GM18526 (cell line): Measurements from ENCODE around the gene SLC6A1.

Experiments
- POLR2A ChIP-seq: IDR thresholded peaks from 3 replicates; pipeline ENCODE4 v1.6.1; 2011; ENCODE audit not compliant: insufficient read length; ENCODE audit errors: extremely low read depth

Gene SLC6A1

GRCh38 chr3:11055496-11055895 lies 62.9 kb downstream of the SLC6A1 start:
- TF ChIP-seq POLR2A, result no peak

DNA sequence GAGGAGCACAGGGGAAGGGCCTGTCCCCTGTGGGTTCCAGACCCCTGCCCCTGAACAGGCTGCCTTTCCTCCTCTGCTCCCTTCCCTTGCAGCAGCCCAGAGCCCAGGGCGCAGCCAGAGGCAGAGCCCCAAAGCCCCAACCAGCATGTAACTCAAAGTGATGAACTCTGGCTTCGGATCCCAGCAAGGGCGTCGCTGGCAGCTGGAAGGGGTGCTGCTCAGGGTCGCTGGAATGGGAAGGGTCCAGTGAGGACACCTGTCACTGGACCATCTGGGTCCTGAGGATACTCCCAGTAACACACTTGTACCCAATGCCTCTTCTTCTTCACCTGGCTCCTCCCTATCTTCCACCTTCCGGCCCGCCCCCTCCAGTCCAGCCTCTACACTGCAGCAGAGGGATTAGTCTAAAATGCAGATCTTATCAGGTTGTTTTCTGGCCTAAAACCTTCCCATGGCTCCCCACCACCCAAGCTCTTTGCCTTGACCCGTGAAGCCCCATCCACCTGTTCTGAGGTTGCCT lies 64.0 kb downstream of the SLC6A1 start:
- no peak for TF ChIP-seq POLR2A

- TF ChIP-seq POLR2A, result no peak
These were observed 65.1 kb downstream of the SLC6A1 start for GRCh38 chr3:11057655-11058054.

GRCh38 chr3:11059090-11059798 lies 66.7 kb downstream of the SLC6A1 start:
- TF ChIP-seq POLR2A, result no peak

GRCh38 chr3:11059799-11060115 lies 67.2 kb downstream of the SLC6A1 start:
- TF ChIP-seq POLR2A, result no peak

DNA sequence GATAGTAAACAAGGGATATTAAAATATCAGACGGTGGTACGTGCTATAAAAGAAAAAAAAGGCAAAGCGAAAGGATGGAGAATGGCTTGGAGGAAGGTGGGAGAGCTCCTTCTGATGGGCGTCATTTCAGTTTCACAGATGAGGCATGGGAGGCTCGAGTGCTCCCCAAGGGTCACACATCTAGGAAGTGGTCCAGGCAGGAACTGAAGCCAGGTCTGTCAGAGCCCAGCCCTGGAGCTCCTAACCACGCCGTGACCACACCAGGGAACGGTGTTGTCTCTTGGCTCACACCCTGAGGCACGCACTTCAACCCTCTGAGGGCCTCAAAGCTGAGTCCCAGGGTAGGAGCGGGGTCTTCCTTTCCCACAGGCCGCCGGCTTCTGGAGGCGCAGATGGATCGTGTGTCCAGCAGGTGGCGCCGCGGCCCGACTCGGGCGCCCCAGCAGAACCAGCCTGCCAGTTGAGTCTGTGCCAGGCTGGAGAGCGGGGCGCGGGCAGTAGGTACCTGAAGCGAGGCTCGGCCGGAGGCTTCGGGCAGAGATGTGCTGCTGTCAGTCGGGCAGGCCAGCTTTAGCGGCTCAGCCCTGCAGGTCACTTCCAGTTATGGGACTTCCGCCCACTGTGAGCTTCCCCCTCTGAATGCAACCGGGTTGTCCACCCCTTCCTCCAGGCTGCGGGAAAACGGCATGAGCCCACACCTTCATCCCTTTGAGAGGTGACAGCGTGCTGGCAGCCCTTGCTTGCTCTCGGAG lies 68.1 kb downstream of the SLC6A1 start:
- TF ChIP-seq POLR2A, result no peak

GRCh38 chr3:11062704-11063103 lies 70.2 kb downstream of the SLC6A1 start:
- TF ChIP-seq POLR2A, result no peak

DNA sequence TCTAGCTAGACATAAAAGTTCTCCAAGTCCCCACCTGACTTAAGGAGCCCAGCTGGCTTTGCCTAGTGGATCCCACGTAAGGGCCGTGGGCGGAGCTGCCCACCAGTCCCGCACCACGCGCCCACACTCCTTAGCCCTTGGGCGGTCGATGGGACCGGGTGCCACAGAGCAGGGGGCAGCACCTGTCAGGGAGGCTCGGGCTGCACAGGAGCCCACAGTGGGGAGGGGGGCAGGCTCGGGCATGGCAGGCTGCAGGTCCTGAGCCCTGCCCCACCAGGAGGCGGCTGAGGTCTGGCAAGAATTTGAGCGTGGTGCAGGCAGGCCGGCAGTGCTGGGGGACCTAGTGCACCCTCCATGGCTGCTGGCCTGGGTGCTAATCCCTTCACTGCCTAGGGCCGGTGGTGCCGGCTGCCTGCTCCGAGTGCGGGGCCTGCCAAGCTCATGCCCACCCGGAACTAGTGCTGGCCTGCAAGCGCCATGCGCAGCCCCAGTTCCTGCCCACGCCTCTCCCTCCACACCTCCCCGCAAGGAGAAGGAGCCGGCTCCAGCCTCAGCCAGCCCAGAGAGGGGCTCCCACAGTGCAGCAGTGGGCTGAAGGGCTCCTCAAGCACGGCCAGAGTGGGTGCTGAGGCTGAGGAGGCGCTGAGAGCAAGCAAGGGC lies 78.7 kb downstream of the SLC6A1 start:
- no peak for TF ChIP-seq POLR2A

DNA sequence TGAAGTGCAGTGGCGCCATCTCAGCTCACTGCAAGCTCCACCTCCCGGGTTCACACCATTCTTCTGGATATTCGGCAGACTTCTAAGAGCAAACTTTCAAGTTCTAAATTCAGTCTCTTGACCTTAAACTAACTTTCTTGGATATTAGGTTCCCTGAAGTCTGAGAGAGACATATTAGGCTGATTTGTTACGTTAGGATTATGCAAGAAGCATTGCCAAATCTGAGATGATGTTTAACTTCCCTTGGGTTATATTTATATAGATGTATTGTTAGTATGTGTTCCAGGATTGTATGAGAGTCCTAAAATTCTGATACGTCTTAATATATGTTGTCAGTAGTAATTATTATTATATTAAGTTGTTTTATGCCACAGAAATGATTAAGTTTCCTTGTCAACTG lies 80.1 kb downstream of the SLC6A1 start:
- no peak for TF ChIP-seq POLR2A

- TF ChIP-seq POLR2A, result no peak
These were observed 81.5 kb downstream of the SLC6A1 start for GRCh38 chr3:11074011-11074410.

- no peak for TF ChIP-seq POLR2A
These were observed 81.9 kb downstream of the SLC6A1 start for GRCh38 chr3:11074451-11074850.

DNA sequence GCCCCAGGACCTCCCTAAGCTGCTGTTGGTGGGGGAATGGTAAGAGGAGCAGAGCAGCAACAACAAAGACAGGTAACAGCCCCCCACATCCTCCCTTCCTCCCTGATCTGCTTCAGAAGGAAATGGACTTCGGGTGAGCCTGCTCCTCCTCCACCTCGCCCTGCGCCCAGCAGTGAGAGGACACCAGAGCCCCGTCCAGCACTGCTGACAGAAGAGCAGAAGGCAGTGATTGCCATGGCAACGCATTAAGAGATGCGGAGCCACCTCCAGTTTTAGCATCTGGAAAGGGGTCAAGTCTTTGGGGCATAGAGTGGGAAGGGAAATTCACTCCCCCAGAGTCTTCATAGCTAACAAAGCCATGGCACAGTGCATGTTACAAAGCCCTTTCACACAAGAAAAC lies 84.2 kb downstream of the SLC6A1 start:
- TF ChIP-seq POLR2A, result no peak

GRCh38 chr3:11077466-11077865 lies 84.9 kb downstream of the SLC6A1 start:
- TF ChIP-seq POLR2A, result no peak

DNA sequence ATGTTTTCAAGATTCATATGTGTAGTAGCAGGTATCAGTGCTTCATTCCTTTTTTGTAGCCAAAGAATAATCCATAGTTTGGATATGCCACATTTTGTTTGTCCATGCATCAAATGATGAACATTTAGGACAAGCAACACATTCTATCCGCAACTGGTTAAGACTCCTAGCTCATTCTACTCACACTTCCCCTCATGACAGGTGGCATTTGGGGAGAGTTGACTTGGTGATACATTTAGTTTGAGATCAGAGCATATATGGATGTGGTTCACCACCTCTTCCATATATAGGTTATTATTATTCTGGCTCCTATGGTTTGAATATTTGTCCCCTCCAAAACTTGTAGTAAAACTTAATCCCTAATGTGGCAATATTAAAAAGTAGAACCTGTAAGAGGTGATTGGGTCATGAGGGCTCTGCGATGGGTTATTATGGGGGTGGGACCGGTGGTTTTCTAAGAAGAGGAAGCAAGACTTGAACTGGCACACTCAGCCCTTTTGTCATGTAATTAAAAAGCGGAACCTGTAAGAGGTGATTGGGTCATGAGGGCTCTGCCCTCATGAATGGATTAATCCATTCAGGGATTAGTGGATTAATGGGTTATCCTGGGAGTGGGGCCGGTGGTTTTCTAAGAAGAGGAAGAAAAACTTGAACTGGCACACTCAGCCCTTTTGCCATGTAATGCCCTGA lies 86.4 kb downstream of the SLC6A1 start:
- no peak for TF ChIP-seq POLR2A

- no peak for TF ChIP-seq POLR2A
These were observed 87.9 kb downstream of the SLC6A1 start for GRCh38 chr3:11080492-11080891.

GRCh38 chr3:11084098-11084497 lies 91.5 kb downstream of the SLC6A1 start:
- TF ChIP-seq POLR2A, result no peak

DNA sequence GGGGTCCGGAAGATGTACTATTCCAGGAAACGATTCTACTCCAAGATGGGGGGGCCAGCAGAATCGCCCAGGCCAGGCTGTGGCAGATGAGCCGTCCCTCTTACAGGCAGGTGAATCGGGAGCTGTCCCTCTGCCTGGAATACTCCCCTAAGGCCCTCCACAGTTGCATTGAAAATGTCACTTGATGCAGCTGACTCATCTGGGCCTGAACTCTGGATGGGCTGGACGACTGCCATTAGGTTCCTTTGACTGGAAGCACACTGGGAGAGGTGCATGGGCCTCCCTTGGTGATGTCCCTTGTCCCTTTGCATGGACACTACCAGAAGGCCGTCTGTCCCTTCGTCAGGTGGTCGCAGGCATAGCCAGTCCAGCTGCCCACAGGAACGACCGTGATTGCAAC lies 92.1 kb downstream of the SLC6A1 start:
- TF ChIP-seq POLR2A, result no peak
